ENCODE measurements around the gene ITM2B.

DNA sequence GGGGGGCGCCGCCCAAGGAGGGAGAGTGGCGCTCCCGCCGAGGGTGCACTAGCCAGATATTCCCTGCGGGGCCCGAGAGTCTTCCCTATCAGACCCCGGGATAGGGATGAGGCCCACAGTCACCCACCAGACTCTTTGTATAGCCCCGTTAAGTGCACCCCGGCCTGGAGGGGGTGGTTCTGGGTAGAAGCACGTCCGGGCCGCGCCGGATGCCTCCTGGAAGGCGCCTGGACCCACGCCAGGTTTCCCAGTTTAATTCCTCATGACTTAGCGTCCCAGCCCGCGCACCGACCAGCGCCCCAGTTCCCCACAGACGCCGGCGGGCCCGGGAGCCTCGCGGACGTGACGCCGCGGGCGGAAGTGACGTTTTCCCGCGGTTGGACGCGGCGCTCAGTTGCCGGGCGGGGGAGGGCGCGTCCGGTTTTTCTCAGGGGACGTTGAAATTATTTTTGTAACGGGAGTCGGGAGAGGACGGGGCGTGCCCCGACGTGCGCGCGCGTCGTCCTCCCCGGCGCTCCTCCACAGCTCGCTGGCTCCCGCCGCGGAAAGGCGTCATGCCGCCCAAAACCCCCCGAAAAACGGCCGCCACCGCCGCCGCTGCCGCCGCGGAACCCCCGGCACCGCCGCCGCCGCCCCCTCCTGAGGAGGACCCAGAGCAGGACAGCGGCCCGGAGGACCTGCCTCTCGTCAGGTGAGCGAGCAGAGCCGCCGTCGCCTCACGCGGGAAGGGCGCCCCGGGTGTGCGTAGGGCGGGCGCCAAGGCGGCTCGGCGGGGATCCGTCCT is 70.5 kb downstream of the ITM2B start, which contains the start of gene RB1:
- TF ChIP-seq, protein P1, sequence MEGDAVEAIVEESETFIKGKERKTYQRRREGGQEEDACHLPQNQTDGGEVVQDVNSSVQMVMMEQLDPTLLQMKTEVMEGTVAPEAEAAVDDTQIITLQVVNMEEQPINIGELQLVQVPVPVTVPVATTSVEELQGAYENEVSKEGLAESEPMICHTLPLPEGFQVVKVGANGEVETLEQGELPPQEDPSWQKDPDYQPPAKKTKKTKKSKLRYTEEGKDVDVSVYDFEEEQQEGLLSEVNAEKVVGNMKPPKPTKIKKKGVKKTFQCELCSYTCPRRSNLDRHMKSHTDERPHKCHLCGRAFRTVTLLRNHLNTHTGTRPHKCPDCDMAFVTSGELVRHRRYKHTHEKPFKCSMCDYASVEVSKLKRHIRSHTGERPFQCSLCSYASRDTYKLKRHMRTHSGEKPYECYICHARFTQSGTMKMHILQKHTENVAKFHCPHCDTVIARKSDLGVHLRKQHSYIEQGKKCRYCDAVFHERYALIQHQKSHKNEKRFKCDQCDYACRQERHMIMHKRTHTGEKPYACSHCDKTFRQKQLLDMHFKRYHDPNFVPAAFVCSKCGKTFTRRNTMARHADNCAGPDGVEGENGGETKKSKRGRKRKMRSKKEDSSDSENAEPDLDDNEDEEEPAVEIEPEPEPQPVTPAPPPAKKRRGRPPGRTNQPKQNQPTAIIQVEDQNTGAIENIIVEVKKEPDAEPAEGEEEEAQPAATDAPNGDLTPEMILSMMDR (IDR thresholded peaks at IDR 0.05), result peak in 2 of 5 experiments; percentile 37 to 42
- peak; percentile 98 to 99 for TF ChIP-seq POLR2A (IDR thresholded peaks at IDR 0.05)

All from tibial nerve (tissue), 3 donors.